Type B pancreatic cell (in vitro differentiated cells): ENCODE data around the gene B3GALT4. TPM values are rescaled to one million over a fixed set of nuclear protein-coding genes. Genes with fewer than 3 reads are reported as not detected.

Source experiments
- DNase-seq: peaks from one replicate; pipeline ENCODE4 v3.0.0; 2021; ENCODE audit warnings: mixed read lengths; ENCODE audit not compliant: unreplicated experiment; ENCODE audit errors: extremely low spot score
- H3K27ac Mint-ChIP-seq: 2 replicates; pipeline ENCODE4 v1.8.0; 2021; ENCODE audit warnings: mild to moderate bottlenecking, mixed read lengths
- H3K27me3 Mint-ChIP-seq: 2 replicates; pipeline ENCODE4 v1.8.0; 2021; ENCODE audit warnings: mixed read lengths
- H3K36me3 Mint-ChIP-seq: 2 replicates; pipeline ENCODE4 v1.8.0; 2021; ENCODE audit warnings: mixed read lengths
- H3K4me1 Mint-ChIP-seq: one replicate; pipeline ENCODE4 v1.8.0; 2021; ENCODE audit warnings: mixed read lengths; ENCODE audit not compliant: unreplicated experiment
- H3K4me3 Mint-ChIP-seq: 2 replicates; pipeline ENCODE4 v1.8.0; 2021; ENCODE audit warnings: mild to moderate bottlenecking, mixed read lengths
- H3K9me3 Mint-ChIP-seq: 2 replicates; pipeline ENCODE4 v1.8.0; 2021; ENCODE audit warnings: mixed read lengths
- total RNA-seq: library from RNA; stranded (reverse); gene quantifications from 2 replicates; pipeline ENCODE4 v1.2.1, GENCODE V29; 2021; ENCODE audit warnings: low replicate concordance
- TF ChIP-seq, protein P1 (sequence below): fragments of 200-600 bp; sonication (generic); conservative IDR thresholded peaks from 2 replicates; pipeline ENCODE4 v1.5.0; 2021; ENCODE audit warnings: antibody characterized with exemption, mild to moderate bottlenecking

Gene B3GALT4
- total RNA-seq, 1 donor from 2014 or later: 10.1 TPM

DNA sequence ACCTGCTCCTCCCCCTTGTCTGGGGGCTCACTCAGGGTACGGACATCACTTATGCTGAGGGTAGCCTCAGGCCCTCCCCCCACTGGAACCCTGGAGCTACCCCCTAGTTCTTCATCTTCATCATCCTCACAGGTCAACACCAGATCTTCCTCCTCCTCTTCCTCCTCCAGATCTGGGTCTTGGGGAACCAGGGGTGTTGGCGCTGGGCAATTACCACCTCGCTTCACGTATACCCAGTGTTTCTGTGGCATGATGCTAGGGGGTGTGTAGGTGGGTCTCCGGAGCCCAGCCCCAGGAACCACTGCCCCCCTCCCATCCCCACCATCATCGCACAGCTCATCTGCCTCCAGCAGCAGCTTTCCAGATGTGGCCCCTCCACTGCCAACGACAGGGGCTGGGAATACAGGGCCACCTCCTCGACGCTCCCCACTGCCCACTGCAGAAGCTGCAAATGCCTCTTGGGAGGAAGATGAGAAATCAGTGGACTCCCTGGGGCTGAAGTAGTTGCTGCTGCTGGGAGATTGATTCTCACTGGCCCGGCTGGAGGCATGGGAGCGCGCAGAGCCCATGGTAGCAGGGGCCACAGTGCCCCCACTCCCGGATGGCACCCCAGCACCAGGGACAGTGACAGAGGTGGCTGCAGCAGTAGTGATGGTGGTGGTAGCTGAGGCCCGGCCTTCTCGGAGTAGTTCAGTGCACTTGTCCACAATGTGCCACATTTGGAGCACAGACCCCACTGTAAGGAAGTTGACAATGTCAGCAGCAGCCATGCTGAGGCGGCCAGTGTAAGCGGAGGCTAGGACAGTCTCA is 39.1 kb downstream of the B3GALT4 start:
- DNase-seq: no peak
- Mint-ChIP-seq H3K9me3 (no peaks in the 10 kb centered on the region), H3K4me3 (peak overlapping the region; percentile 100), H3K27ac (peak overlapping the region; percentile 93), H3K27me3 (peaks cover 5% of the 10 kb centered on the region), H3K36me3 (peaks cover 9% of the 10 kb centered on the region), H3K4me1 (peaks cover 53% of the 10 kb centered on the region)
- TF ChIP-seq, protein P1, sequence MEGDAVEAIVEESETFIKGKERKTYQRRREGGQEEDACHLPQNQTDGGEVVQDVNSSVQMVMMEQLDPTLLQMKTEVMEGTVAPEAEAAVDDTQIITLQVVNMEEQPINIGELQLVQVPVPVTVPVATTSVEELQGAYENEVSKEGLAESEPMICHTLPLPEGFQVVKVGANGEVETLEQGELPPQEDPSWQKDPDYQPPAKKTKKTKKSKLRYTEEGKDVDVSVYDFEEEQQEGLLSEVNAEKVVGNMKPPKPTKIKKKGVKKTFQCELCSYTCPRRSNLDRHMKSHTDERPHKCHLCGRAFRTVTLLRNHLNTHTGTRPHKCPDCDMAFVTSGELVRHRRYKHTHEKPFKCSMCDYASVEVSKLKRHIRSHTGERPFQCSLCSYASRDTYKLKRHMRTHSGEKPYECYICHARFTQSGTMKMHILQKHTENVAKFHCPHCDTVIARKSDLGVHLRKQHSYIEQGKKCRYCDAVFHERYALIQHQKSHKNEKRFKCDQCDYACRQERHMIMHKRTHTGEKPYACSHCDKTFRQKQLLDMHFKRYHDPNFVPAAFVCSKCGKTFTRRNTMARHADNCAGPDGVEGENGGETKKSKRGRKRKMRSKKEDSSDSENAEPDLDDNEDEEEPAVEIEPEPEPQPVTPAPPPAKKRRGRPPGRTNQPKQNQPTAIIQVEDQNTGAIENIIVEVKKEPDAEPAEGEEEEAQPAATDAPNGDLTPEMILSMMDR: no peak

- Mint-ChIP-seq H3K27ac (peak overlapping the region; percentile 71), H3K4me3 (peak overlapping the region; percentile 100), H3K27me3 (peaks cover 5% of the 10 kb centered on the region), H3K36me3 (peaks cover 9% of the 10 kb centered on the region), H3K9me3 (no peaks in the 10 kb centered on the region), H3K4me1 (peaks cover 57% of the 10 kb centered on the region)
- TF ChIP-seq, protein P1: no peak
- DNase-seq: no peak
These were observed 39.9 kb downstream of the B3GALT4 start for GRCh38 chr6:33316603-33317418.

GRCh38 chr6:33317419-33317668 is 40.4 kb downstream of the B3GALT4 start:
- H3K4me3 Mint-ChIP-seq: peak overlapping the region; percentile 100
- no peaks in the 10 kb centered on the region for H3K9me3 Mint-ChIP-seq
- H3K36me3 Mint-ChIP-seq: peaks cover 9% of the 10 kb centered on the region
- peaks cover 4% of the 10 kb centered on the region for H3K27me3 Mint-ChIP-seq
- no peak for DNase-seq
- H3K27ac Mint-ChIP-seq: peak overlapping the region; percentile 100
- H3K4me1 Mint-ChIP-seq: peaks cover 53% of the 10 kb centered on the region
- TF ChIP-seq, protein P1: no peak

DNA sequence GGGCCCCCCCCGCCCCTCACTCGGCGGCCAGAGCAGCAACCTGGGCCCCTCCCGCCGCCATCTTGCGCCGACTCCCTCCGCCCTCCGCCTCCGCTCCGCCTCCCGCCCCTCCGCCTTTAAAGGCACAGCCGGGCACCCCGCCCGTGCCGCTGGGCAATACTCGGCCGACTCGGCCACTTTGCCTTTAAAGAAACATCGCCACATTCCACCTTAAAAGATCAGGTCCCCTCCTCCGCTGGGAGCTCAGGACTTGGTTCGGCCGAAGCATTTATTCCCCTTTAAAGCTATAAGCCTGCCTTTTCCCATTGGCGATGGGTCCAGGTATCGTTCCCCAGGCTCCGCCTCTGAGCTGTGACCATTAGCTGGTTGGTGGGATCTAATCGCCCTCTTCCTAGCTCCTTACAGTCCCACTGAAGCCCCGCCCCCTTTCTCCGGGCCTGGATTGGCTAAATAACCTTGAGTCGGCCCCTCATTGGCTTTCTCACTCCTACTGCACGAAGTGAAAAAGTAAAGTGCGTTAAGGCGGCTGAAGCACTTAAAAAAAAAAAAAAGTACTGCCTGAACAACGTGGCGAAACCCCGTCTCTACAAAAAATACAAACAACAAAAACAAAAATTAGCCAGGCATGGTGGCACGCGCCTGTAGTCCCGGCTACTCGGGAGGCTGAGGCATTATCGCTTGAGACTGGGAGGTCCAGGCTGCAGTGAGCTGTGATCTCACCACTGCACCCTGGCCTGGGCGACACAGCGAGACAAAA is 40.9 kb downstream of the B3GALT4 start, which contains the start of gene ZBTB22:
Gene ZBTB22 (minus strand): TSS at position 76 of the 757 bp plus-strand sequence. CDS start 828 bp downstream, outside the sequence.
- H3K9me3 Mint-ChIP-seq: no peaks in the 10 kb centered on the region
- peaks cover 52% of the 10 kb centered on the region for H3K4me1 Mint-ChIP-seq
- no peaks in the 10 kb centered on the region for H3K27me3 Mint-ChIP-seq
- H3K36me3 Mint-ChIP-seq: peaks cover 12% of the 10 kb centered on the region
- peak within 1 kb of the TSS; percentile 100 for H3K4me3 Mint-ChIP-seq
- TF ChIP-seq, protein P1: no peak
- DNase-seq: peak; percentile 96
- peak within 1 kb of the TSS; percentile 100 for H3K27ac Mint-ChIP-seq

DNA sequence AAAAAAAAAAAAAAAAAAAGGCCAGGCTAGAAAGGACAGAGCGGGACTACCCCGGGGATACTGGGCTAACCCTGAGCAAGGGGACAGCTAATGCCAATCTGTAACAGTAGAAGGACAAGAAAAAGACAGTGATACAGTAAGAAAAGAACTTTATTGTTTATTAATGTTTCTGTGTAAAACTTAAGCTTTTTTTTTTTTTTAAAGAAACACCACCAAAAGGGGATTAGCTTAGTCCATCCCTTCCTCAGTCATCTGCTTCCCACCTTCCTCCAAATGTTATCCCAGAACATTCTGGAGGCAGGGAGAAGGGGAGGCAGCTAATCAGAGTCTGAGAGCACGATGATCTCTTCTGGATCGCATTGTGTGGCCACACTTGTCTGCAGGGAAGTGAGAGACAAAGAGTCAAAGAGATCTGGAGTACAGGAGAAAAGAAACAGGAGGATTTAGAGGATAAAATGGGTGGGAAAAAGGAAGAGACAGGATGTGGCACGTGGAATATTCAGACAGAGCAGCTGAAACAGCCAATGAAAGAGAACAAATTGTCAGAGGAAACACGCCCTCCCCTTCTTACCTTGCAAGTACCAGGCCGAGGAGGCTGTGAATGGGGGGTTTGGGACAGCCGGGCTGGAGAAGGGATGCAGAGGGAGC is 41.6 kb downstream of the B3GALT4 start:
- Mint-ChIP-seq H3K27ac (peak overlapping the region; percentile 100), H3K4me1 (peaks cover 59% of the 10 kb centered on the region), H3K36me3 (peaks cover 14% of the 10 kb centered on the region), H3K27me3 (no peaks in the 10 kb centered on the region), H3K9me3 (no peaks in the 10 kb centered on the region), H3K4me3 (peak overlapping the region; percentile 100)
- no peak for DNase-seq
- TF ChIP-seq, protein P1: no peak
